Duodenal mucosa (tissue), 2 donors: Measurements from ENCODE around the gene TMEM37.

Source experiments
- H3K27ac ChIP-seq: one replicate; pipeline ENCODE4 v1.7.0; 2013; ENCODE audit warnings: low read depth, low read length
- H3K27me3 ChIP-seq, 2 donors: one replicate each; pipeline ENCODE4 v1.7.0; 2013; ENCODE audit warnings: low read length in 2 of 2, control low read depth in 1 of 2; ENCODE audit not compliant: insufficient read depth in 2 of 2, control insufficient read depth in 1 of 2
- H3K36me3 ChIP-seq, 2 donors: one replicate each; pipeline ENCODE4 v1.7.0; 2013; ENCODE audit warnings: low read length in 2 of 2, control low read depth in 1 of 2; ENCODE audit not compliant: insufficient read depth in 2 of 2, control insufficient read depth in 1 of 2
- H3K4me1 ChIP-seq, 2 donors: one replicate each; pipeline ENCODE4 v1.7.0; 2013; ENCODE audit warnings: low read length in 2 of 2, control low read depth in 1 of 2; ENCODE audit not compliant: insufficient read depth in 2 of 2, control insufficient read depth in 1 of 2
- H3K4me3 ChIP-seq, 2 donors: one replicate each; pipeline ENCODE4 v1.7.0; 2013; ENCODE audit warnings: low read length in 2 of 2, low read depth in 1 of 2
- H3K9ac ChIP-seq, 2 donors: one replicate each; pipeline ENCODE4 v1.7.0; 2013; ENCODE audit warnings: low read length in 2 of 2, low read depth in 1 of 2
- H3K9me3 ChIP-seq, 2 donors: one replicate each; pipeline ENCODE4 v1.7.0; 2013; ENCODE audit warnings: low read length in 2 of 2, control low read depth in 1 of 2; ENCODE audit not compliant: control insufficient read depth in 1 of 2

The TMEM37 gene

DNA sequence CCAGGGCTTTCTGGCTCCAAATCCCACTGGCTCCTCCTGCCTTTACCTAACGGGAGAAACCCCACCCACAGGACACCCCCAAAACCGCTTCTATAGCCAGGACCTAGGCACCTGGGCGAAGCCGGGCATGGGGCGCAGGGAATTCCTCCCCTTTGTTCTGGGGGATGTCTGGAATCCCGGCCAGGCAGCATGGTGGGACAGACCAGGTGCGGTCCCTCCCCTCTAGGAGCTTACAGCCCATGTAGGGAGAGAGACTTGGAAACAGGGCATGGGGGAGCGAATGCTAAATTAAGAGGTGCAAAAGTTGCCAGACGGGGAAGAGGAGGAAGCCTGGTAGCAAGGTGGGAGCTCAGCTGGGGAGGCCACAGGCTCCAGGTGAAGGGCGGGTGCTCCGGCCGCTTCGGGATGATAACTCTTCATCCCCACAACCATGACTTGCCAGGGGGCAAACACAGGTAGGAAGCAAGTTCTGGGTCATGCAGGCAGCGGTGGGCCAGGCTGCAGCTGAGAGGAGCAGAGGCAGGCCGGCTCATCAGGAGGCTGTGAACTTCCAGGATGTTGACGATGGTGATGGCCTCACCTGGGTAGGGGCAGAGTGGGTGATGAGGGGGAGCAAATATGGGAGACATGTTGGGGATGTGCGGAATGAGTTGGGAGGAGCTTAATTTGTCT, 1.3 kb downstream of the TMEM37 start:
- H3K27ac ChIP-seq, result peak overlapping the region; percentile 80
- no peaks in the 10 kb centered on the region for H3K9me3 ChIP-seq
- H3K4me3 ChIP-seq, result peak overlapping the region; percentile 82 to 90
- H3K36me3 ChIP-seq, result peaks cover 7 to 14% of the 10 kb centered on the region in 2 donors
- H3K4me1 ChIP-seq, result peaks cover 67 to 69% of the 10 kb centered on the region in 2 donors
- peak overlapping the region; percentile 89 to 93 for H3K9ac ChIP-seq
- H3K27me3 ChIP-seq, result no peaks in the 10 kb centered on the region

DNA sequence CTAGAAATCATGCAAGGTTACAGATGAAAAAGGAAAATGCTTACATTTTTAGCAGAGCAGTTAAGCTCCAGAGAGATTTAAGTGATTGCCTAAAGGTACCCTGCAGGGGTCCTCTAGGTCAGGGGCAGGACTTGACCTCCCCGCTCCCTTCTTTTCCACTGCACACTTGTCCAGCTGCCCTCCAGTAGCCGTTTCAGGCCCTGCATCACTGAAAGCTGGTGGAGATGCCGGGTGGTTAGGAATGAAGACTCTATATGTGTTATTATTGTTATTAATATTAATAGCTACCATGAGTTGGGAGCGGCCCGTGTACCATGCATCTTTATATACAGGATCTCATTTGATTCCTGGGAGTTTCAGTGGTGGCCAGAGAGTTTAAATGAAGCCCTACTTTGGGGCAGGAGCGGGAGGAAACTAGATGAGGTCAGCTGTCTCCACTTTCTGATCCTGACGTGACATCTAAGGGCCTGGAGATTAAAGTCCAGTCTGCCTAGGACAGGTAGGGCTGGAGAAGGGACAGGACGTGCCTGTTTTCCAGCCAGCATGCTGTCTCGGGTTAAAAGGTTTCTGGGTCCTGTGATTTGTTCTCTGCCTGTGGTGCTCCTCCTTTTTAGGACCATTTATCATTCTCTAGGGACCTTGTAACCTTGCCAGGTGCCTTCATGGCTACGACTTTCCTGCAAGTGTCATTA, 2.1 kb downstream of the TMEM37 start:
- Histone ChIP-seq H3K9ac (peak overlapping the region; percentile 89 to 93), H3K9me3 (no peaks in the 10 kb centered on the region), H3K4me1 (peaks cover 64 to 66% of the 10 kb centered on the region in 2 donors), H3K36me3 (peaks cover 11 to 20% of the 10 kb centered on the region in 2 donors), H3K4me3 (peak overlapping the region; percentile 82 to 90), H3K27me3 (no peaks in the 10 kb centered on the region), H3K27ac (peak overlapping the region; percentile 80)

- peak overlapping the region; percentile 82 to 90 for H3K4me3 ChIP-seq
- H3K27ac ChIP-seq, result peak overlapping the region; percentile 61
- peak overlapping the region; percentile 58 to 71 for H3K9ac ChIP-seq
- peaks cover 55 to 57% of the 10 kb centered on the region in 2 donors for H3K4me1 ChIP-seq
- H3K9me3 ChIP-seq, result no peaks in the 10 kb centered on the region
- H3K27me3 ChIP-seq, result no peaks in the 10 kb centered on the region
- peaks cover 11 to 24% of the 10 kb centered on the region in 2 donors for H3K36me3 ChIP-seq
Measured at GRCh38 chr2:119434664-119435063, 3.0 kb downstream of the TMEM37 start.

- no peaks in the 10 kb centered on the region for H3K27me3 ChIP-seq
- peak overlapping the region; percentile 82 to 90 for H3K4me3 ChIP-seq
- H3K36me3 ChIP-seq, result peaks cover 11 to 29% of the 10 kb centered on the region in 2 donors
- peak overlapping the region; percentile 58 to 71 for H3K9ac ChIP-seq
- H3K27ac ChIP-seq, result peak overlapping the region; percentile 61
- peaks cover 52 to 55% of the 10 kb centered on the region in 2 donors for H3K4me1 ChIP-seq
- no peaks in the 10 kb centered on the region for H3K9me3 ChIP-seq
Measured at GRCh38 chr2:119435081-119435952, 3.7 kb downstream of the TMEM37 start.

GRCh38 chr2:119435953-119436297, 4.3 kb downstream of the TMEM37 start:
- Histone ChIP-seq H3K9ac (peak overlapping the region in 1 of 2 donors; percentile 44), H3K4me1 (peaks cover 46 to 57% of the 10 kb centered on the region in 2 donors)

DNA sequence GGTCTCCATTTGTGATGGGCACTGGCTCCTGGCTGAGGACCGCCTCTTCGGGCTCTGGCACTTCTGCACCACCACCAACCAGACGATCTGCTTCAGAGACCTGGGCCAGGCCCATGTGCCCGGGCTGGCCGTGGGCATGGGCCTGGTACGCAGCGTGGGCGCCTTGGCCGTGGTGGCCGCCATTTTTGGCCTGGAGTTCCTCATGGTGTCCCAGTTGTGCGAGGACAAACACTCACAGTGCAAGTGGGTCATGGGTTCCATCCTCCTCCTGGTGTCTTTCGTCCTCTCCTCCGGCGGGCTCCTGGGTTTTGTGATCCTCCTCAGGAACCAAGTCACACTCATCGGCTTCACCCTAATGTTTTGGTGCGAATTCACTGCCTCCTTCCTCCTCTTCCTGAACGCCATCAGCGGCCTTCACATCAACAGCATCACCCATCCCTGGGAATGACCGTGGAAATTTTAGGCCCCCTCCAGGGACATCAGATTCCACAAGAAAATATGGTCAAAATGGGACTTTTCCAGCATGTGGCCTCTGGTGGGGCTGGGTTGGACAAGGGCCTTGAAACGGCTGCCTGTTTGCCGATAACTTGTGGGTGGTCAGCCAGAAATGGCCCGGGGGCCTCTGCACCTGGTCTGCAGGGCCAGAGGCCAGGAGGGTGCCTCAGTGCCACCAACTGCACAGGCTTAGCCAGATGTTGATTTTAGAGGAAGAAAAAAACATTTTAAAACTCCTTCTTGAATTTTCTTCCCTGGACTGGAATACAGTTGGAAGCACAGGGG, 5.5 kb downstream of the TMEM37 start:
- peaks cover 11 to 31% of the 10 kb centered on the region in 2 donors for H3K36me3 ChIP-seq
- H3K4me1 ChIP-seq, result peaks cover 42 to 54% of the 10 kb centered on the region in 2 donors
- peak overlapping the region; percentile 13 for H3K27ac ChIP-seq
- no peaks in the 10 kb centered on the region for H3K27me3 ChIP-seq
- H3K4me3 ChIP-seq, result no peak overlapping the region
- H3K9ac ChIP-seq, result no peak overlapping the region
- H3K9me3 ChIP-seq, result no peaks in the 10 kb centered on the region

More at GRCh38 chr2:119435953-119436297, 4.3 kb downstream of the TMEM37 start:
- H3K27me3 ChIP-seq, result no peaks in the 10 kb centered on the region
- H3K36me3 ChIP-seq, result peaks cover 11 to 31% of the 10 kb centered on the region in 2 donors
- no peaks in the 10 kb centered on the region for H3K9me3 ChIP-seq
- H3K27ac ChIP-seq, result no peak overlapping the region
- no peak overlapping the region for H3K4me3 ChIP-seq

DNA sequence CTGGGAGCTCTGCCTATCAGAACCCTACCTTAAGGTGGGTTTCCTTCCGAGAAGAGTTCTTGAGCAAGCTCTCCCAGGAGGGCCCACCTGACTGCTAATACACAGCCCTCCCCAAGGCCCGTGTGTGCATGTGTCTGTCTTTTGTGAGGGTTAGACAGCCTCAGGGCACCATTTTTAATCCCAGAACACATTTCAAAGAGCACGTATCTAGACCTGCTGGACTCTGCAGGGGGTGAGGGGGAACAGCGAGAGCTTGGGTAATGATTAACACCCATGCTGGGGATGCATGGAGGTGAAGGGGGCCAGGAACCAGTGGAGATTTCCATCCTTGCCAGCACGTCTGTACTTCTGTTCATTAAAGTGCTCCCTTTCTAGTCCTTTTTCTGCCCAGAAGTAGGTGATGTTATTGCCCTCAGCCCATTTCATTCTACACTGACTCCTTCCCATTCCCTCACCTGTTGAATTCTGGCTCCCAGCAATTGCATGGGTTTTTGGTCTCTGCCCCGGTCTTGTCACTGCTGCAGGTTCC, 6.5 kb downstream of the TMEM37 start:
- Histone ChIP-seq H3K27ac (no peak overlapping the region), H3K4me3 (no peak overlapping the region), H3K27me3 (no peaks in the 10 kb centered on the region), H3K4me1 (peaks cover 41 to 47% of the 10 kb centered on the region in 2 donors), H3K9me3 (no peaks in the 10 kb centered on the region), H3K9ac (no peak overlapping the region), H3K36me3 (peaks cover 11 to 31% of the 10 kb centered on the region in 2 donors)

- no peaks in the 10 kb centered on the region for H3K27me3 ChIP-seq
- peaks cover 38 to 42% of the 10 kb centered on the region in 2 donors for H3K4me1 ChIP-seq
- H3K9me3 ChIP-seq, result no peaks in the 10 kb centered on the region
- no peak overlapping the region for H3K9ac ChIP-seq
- H3K36me3 ChIP-seq, result peaks cover 11 to 31% of the 10 kb centered on the region in 2 donors
- no peak overlapping the region for H3K27ac ChIP-seq
- H3K4me3 ChIP-seq, result no peak overlapping the region
Measured at GRCh38 chr2:119438726-119439284, 7.2 kb downstream of the TMEM37 start.
